ENCODE results near the gene KIRREL3.

Gene KIRREL3

DNA sequence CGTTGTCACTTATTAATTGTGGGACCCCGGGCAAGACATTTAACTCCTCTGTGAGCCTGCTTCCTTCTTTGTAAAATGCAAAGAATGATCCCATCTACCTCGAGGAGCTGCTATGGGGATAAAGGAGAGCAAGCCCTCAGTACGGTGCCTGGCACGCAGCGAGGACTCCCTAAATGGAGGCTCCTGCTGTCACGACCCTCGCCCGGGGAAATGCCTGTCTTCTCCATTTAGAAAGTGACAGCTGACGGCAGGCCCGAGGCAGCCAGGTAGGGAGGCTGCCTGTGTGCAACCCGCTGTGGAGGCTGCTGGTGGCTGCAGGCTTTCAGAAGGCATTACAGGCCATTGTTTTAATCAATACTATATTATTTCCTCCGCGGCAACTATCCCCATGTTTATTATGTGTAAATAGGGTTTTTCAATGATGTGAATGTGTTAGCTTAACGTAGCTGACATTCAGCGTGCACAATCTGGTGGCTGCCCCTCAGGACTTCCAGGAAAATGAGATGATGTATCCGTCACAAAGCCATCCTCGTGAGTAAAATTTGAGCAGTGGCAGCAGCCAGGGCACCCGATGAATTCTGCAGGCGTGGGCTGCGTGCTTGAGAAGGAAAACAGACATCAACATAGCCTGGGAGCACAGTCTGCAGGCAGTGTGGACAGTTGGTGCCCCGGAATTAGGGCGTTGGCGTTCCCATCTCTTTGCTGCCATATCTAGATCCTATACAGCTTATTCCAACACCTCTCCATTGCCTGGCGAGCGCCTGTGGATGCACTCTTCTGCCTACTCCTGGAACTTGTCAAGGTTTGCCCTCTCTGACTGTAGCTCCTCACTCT is 416.8 kb downstream of the KIRREL3 start:
- no peak for FAIRE-seq
- TF ChIP-seq, protein P1, sequence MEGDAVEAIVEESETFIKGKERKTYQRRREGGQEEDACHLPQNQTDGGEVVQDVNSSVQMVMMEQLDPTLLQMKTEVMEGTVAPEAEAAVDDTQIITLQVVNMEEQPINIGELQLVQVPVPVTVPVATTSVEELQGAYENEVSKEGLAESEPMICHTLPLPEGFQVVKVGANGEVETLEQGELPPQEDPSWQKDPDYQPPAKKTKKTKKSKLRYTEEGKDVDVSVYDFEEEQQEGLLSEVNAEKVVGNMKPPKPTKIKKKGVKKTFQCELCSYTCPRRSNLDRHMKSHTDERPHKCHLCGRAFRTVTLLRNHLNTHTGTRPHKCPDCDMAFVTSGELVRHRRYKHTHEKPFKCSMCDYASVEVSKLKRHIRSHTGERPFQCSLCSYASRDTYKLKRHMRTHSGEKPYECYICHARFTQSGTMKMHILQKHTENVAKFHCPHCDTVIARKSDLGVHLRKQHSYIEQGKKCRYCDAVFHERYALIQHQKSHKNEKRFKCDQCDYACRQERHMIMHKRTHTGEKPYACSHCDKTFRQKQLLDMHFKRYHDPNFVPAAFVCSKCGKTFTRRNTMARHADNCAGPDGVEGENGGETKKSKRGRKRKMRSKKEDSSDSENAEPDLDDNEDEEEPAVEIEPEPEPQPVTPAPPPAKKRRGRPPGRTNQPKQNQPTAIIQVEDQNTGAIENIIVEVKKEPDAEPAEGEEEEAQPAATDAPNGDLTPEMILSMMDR (IDR thresholded peaks at IDR 0.05; ENCODE audit: insufficient read depth, missing control alignments) = no peak
- DNase-seq (ENCODE audit: insufficient read length, low spot score) = no peak

DNA sequence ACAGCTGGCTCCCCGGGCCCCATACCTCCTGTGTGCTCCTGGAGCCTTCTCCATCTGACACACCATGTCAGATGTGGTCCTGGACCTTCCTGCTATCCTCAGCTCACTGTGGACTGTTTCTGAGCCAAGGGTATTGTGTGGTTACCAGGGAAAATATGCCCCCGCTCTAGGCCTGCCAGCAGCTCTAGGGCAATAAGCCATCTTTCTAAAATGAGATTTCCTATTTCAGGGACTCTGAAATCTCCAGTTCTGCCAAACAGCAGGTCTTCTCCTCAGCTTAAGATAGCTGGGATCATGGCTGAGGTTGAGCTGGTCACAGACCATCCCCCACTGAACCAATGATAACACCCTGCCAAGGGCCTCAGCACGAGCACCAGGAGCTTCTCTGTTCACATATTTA is 417.5 kb downstream of the KIRREL3 start:
- no peak for FAIRE-seq
- DNase-seq (ENCODE audit: insufficient read length, low spot score) = no peak
- TF ChIP-seq, protein P1 (IDR thresholded peaks at IDR 0.05; ENCODE audit: insufficient read depth, missing control alignments) = no peak

DNA sequence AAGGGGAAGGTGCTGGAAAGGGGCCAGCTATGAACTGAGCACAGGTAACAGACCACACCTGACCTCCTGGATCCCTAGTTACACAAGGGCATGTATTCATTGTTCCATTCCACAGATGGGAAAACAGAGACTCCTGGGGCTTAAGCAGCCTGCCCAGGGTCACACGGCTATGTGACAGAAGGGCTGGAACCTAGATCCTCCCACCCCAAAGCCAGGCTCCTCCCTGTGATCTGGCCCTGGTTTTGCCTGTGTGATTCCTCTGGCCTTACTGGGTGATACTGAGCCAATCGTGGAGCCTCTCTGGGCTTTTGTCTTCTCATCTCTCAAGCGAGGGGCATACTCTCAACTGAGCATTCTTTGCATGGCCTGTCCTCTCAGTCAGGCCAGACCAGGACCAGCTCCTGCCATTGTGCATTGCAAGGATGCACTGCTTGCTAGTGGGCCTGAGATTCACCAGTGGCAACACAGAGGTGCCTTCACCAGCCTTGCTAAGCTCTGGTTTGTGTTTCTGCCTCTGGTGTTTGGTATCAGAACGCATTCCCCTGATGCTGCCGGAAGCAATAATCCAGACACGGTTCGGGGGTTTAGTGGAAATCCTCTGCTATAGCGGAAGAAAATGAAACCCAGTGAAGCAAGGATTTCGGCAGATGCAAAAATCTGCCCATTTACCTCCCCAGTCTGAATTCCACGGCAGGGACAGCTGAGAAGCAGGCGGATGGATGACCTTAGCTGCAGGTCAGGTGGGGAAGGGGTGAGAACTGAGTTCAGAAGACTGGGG is 418.5 kb downstream of the KIRREL3 start:
- DNase-seq (ENCODE audit: insufficient read length, low spot score) = no peak
- no peak for FAIRE-seq
- TF ChIP-seq, protein P1 (IDR thresholded peaks at IDR 0.05; ENCODE audit: insufficient read depth, missing control alignments) = no peak

DNA sequence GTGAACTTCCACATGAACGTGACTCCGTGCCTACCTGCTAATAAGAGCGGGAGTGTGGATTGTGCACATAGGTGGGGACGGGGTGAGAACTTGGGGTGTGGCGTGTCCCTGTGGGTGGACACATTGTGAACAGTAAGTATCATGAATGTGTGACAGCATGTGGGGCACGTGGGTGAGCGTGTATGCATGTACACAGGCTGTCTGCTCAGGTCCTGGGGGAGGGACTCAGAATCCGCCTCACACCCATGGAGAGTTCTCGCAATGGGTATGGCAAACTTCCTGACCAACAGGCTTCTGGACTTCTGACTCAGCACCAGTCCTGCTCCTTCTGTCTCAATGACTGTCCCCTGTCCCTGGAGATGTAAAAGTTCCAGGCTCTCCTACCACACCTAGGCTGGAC is 422.1 kb downstream of the KIRREL3 start:
- TF ChIP-seq, protein P1 (IDR thresholded peaks at IDR 0.05; ENCODE audit: insufficient read depth, missing control alignments) = no peak
- FAIRE-seq (no peak), DNase-seq (ENCODE audit: insufficient read length, low spot score) (no peak)

DNA sequence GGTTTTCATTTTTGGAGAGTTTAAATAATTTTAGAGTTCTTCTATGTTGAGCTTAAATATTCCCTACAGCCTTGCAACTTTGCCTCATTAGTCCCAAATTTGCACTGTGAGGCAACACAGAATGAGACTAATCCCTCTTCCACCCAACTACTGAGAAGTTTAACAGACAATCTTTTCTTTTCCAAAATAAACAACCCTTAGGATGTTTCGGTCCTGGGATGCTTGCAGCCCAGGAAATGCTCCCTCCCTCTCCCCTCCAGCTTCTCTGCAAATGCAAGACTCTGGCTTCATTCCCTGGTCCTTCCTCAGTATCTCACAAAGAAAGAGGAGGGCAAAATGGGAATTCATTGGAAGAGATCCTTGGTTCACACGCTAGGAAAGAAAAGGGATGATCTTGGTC is 422.5 kb downstream of the KIRREL3 start:
- TF ChIP-seq, protein P1 (IDR thresholded peaks at IDR 0.05; ENCODE audit: insufficient read depth, missing control alignments) = no peak
- FAIRE-seq (no peak), DNase-seq (ENCODE audit: insufficient read length, low spot score) (no peak)

DNA sequence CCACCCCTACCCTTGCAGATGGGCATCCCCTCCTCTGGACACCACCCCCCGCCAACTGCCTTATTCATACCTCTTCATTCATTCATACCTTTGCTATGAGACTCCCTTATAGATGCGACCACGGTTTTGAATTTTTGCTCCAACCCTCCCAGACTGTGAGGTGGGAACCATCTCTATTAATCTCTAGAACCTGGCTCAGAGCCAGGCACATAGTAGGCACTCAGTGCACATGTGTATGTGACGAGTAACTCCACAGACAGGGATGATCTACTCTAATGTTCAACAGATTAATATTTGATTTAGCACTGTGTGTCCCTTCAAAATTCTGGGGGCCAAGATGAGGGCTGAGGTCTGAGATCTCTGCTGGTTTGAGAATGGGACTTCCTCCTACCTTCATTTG is 424.7 kb downstream of the KIRREL3 start:
- DNase-seq (ENCODE audit: insufficient read length, low spot score) = no peak
- no peak for FAIRE-seq
- TF ChIP-seq, protein P1 (IDR thresholded peaks at IDR 0.05; ENCODE audit: insufficient read depth, missing control alignments) = no peak

All from D721Med (cell line).